T-helper 17 cell (primary cell): Measurements from ENCODE around the gene DNAJC17. TPM values are rescaled to one million over a fixed set of nuclear protein-coding genes. Genes with fewer than 3 reads are reported as not detected.

ENCODE experiments used
- ATAC-seq: fragments of 150-1000 bp; cut with Tn5 transposase; 2 replicates; pipeline ENCODE4 v1.10.0; 2021; ENCODE audit warnings: mild to moderate bottlenecking, moderate library complexity
- DNase-seq, 3 donors: peaks; one replicate each; pipeline versions ENCODE4 v3.0.0 to v3.0.0-alpha.2; 2020 to 2021
- H3K9me3 ChIP-seq: one replicate; pipeline ENCODE4 v1.7.0; 2013; ENCODE audit warnings: low read length, mild to moderate bottlenecking; ENCODE audit not compliant: control insufficient read depth, poor library complexity, severe bottlenecking
- H3K27ac Mint-ChIP-seq: one replicate; pipeline ENCODE4 v1.8.0; 2022; ENCODE audit warnings: mild to moderate bottlenecking, moderate library complexity, mixed read lengths
- H3K27me3 Mint-ChIP-seq: one replicate; pipeline ENCODE4 v1.8.0; 2022; ENCODE audit warnings: mixed read lengths
- H3K36me3 Mint-ChIP-seq: one replicate; pipeline ENCODE4 v1.8.0; 2022; ENCODE audit warnings: low read depth, mixed read lengths
- H3K4me1 Mint-ChIP-seq: one replicate; pipeline ENCODE4 v1.8.0; 2022; ENCODE audit warnings: mild to moderate bottlenecking, mixed read lengths
- H3K4me3 Mint-ChIP-seq: one replicate; pipeline ENCODE4 v1.8.0; 2022; ENCODE audit warnings: mild to moderate bottlenecking, moderate library complexity, mixed read lengths
- total RNA-seq, 4 donors: library from RNA in 2 of 4; stranded (reverse) in 2 of 4; gene quantifications; one replicate each; pipeline ENCODE4 v1.2.3 and lab custom pipeline; 2022 to 2026

DNAJC17 gene
- total RNA-seq, 2 donors from 2014 or later: 24.1 to 27.7 TPM

GRCh38 chr15:40793216-40793989 is 13.9 kb downstream of the DNAJC17 start:
- ATAC-seq: no peak
- H3K27ac Mint-ChIP-seq: no peak overlapping the region
- H3K27me3 Mint-ChIP-seq: no peaks in the 10 kb centered on the region
- no peaks in the 10 kb centered on the region for H3K9me3 ChIP-seq
- H3K36me3 Mint-ChIP-seq: peaks cover 2% of the 10 kb centered on the region
- H3K4me1 Mint-ChIP-seq: peaks cover 30% of the 10 kb centered on the region
- no peak for DNase-seq
- H3K4me3 Mint-ChIP-seq: no peak overlapping the region

DNA sequence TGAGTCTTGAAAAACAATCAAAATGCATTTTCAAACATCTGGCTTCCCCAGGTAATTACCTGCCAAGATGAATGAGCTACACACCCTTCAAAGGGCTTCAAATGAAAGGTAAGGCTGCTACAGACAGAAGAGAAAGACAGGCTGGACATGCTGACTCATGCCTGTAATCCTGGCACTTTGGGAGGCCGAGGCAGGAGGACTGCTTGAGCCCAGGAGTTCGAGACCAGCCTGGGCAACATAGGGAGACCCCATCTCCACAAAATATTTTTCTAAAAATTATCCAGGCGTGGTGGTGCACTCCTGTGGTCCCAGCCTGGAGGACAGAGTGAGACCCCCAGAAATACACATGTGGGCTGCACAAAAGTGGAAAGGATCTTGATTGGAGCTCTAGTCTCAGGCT is 14.9 kb downstream of the DNAJC17 start:
- no peak for DNase-seq
- Mint-ChIP-seq H3K36me3 (no peaks in the 10 kb centered on the region), H3K4me3 (no peak overlapping the region), H3K27ac (no peak overlapping the region), H3K27me3 (no peaks in the 10 kb centered on the region), H3K4me1 (peaks cover 31% of the 10 kb centered on the region)
- ATAC-seq: no peak
- H3K9me3 ChIP-seq: no peaks in the 10 kb centered on the region

DNA sequence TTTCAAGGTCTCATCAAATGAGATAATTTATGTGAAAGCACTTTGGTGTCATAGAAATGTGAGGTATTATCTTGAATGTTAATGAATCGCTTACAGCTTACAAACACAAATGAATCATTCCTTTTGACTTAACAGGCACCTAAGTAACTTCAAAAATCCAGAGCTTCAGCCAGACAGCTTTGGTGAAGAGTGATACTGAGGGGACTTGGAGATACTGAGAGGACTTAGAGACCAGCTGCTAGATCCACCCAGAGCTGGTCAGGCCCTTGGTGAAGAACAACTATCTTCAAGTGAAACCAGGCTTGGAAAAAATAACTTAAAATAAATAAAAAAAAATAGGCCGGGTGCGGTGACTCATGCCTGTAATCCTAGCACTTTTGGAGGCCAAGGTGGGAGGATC is 16.6 kb downstream of the DNAJC17 start:
- no peak for DNase-seq
- H3K27me3 Mint-ChIP-seq: no peaks in the 10 kb centered on the region
- peaks cover 32% of the 10 kb centered on the region for H3K4me1 Mint-ChIP-seq

DNA sequence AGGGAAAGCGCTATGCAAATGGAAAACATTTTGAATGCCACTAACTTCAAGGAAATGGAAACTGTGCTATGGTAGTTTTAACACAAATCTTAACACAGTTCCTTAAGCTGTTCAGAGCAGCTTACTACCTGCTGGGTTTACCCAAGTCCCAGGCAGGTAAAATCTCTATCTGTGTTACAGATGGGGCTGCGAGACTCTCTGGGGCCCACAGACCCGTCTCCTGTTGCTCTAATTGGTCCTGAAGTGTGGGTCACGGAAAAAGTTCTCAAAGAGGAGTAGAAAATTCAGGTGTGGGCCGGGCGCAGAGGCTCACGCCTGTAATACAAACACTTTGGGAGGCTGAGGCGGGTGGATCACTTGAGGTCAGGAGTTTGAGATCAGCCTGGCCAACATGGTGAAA is 17.3 kb downstream of the DNAJC17 start:
- H3K4me1 Mint-ChIP-seq: peaks cover 29% of the 10 kb centered on the region
- no peak for ATAC-seq
- no peaks in the 10 kb centered on the region for H3K36me3 Mint-ChIP-seq
- H3K4me3 Mint-ChIP-seq: no peak overlapping the region
- no peaks in the 10 kb centered on the region for H3K9me3 ChIP-seq
- no peaks in the 10 kb centered on the region for H3K27me3 Mint-ChIP-seq
- no peak for DNase-seq
- H3K27ac Mint-ChIP-seq: peak overlapping the region; percentile 14

More for the DNA sequence above, 16.6 kb downstream of the DNAJC17 start:
- H3K9me3 ChIP-seq: no peaks in the 10 kb centered on the region
- no peak for ATAC-seq
- H3K4me3 Mint-ChIP-seq: no peak overlapping the region
- no peaks in the 10 kb centered on the region for H3K36me3 Mint-ChIP-seq
- H3K27ac Mint-ChIP-seq: no peak overlapping the region

- no peak overlapping the region for H3K4me3 Mint-ChIP-seq
- DNase-seq: no peak
- H3K9me3 ChIP-seq: no peaks in the 10 kb centered on the region
- H3K4me1 Mint-ChIP-seq: peaks cover 29% of the 10 kb centered on the region
- H3K27me3 Mint-ChIP-seq: no peaks in the 10 kb centered on the region
- ATAC-seq: no peak
- no peaks in the 10 kb centered on the region for H3K36me3 Mint-ChIP-seq
- peak overlapping the region; percentile 79 for H3K27ac Mint-ChIP-seq
These were observed 18.2 kb downstream of the DNAJC17 start for GRCh38 chr15:40789119-40789518.

DNA sequence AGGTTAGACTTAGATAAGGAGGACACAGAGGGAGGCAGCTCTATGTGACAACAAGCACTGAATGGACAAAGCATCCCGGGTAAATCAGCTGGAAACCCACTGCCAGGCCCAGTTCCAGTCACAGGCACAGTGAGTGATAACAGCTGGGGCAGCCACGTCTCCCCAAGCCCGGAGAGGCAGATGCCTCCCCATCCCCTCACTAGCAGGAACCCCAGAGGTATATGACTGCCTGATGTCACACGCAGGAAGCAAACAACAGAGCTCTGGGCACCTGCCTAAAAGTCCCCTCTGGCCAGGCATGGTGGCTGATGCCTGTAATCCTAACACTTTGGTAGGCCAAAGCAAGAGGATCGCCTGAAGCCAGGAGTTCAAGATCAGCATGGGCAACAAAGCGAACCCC is 19.3 kb downstream of the DNAJC17 start:
- no peak for DNase-seq
- H3K4me3 Mint-ChIP-seq: no peak overlapping the region
- H3K4me1 Mint-ChIP-seq: peaks cover 24% of the 10 kb centered on the region
- H3K27me3 Mint-ChIP-seq: no peaks in the 10 kb centered on the region
- ATAC-seq: no peak
- H3K36me3 Mint-ChIP-seq: no peaks in the 10 kb centered on the region
- H3K9me3 ChIP-seq: no peaks in the 10 kb centered on the region
- H3K27ac Mint-ChIP-seq: peak overlapping the region; percentile 56

DNA sequence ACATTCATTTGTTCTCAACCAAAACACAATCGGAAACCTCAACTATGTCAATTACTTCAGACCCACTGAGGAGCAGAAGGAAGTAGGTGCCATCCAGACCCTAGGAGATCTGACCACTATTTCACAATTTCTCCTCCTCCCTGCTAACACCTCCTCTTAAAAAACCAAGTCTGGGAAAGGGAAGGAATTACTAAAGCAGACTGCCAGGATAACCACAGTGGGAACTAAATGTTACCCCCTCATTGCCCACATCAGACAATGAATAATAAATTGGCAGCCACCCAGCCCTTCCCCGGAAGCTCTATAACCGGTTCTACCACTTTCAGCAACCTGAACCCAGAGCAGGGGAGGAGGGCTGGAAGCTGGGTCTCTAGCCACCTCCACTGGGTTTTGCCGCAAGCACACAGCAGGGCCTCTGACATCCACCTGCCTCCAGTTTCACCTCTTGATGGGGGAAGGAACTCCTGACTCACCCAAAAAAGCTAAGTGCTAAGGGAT is 19.9 kb downstream of the DNAJC17 start:
- Mint-ChIP-seq H3K36me3 (no peaks in the 10 kb centered on the region), H3K4me1 (peaks cover 29% of the 10 kb centered on the region), H3K4me3 (peak overlapping the region; percentile 19), H3K27me3 (no peaks in the 10 kb centered on the region), H3K27ac (peak overlapping the region; percentile 56)
- no peak for DNase-seq
- peak; percentile 72 for ATAC-seq
- no peaks in the 10 kb centered on the region for H3K9me3 ChIP-seq

DNA sequence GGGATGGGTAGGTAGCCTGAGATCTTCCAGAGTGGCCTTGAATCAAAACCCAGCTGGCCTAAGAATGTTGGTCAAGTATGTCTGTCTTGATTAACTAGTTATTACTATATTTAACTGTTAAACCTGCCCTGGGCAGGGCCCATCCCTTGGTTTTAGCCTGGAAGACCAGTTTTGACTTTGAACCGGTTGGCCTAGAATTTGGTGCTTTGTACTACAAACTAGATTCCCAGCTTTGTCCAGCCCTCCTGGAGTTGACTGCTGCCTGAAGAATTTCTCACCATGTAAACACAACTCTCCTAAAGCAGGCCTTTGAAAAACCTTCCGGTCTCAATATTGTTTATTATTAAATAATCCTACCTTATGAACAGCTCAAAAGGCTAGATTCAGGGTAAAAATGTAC is 21.5 kb downstream of the DNAJC17 start:
- no peak for ATAC-seq
- H3K9me3 ChIP-seq: no peaks in the 10 kb centered on the region
- Mint-ChIP-seq H3K4me1 (peaks cover 29% of the 10 kb centered on the region), H3K4me3 (no peak overlapping the region), H3K27ac (no peak overlapping the region), H3K36me3 (no peaks in the 10 kb centered on the region), H3K27me3 (no peaks in the 10 kb centered on the region)
- no peak for DNase-seq

DNA sequence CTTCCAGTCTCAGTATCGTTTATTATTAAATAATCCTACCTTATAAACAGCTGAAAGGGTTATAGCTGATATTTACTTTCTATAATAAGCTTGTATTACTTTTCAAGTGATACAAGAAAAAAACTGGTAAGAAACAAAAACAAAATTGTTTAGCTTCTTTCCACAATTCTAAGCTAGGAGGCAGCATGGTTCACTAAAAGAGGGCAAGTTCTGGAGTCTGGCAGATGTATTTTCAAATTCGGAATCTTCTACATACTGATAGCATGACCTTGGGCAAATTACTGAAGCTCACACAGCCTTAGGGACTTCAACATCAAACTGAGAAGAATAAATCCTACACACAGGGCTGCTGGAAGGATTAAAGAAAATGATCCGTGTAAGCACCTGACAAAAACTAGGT is 22.1 kb downstream of the DNAJC17 start:
- H3K27me3 Mint-ChIP-seq: no peaks in the 10 kb centered on the region
- no peak overlapping the region for H3K27ac Mint-ChIP-seq
- no peaks in the 10 kb centered on the region for H3K9me3 ChIP-seq
- no peak overlapping the region for H3K4me3 Mint-ChIP-seq
- no peak for ATAC-seq
- no peak for DNase-seq
- peaks cover 29% of the 10 kb centered on the region for H3K4me1 Mint-ChIP-seq
- H3K36me3 Mint-ChIP-seq: no peaks in the 10 kb centered on the region

DNA sequence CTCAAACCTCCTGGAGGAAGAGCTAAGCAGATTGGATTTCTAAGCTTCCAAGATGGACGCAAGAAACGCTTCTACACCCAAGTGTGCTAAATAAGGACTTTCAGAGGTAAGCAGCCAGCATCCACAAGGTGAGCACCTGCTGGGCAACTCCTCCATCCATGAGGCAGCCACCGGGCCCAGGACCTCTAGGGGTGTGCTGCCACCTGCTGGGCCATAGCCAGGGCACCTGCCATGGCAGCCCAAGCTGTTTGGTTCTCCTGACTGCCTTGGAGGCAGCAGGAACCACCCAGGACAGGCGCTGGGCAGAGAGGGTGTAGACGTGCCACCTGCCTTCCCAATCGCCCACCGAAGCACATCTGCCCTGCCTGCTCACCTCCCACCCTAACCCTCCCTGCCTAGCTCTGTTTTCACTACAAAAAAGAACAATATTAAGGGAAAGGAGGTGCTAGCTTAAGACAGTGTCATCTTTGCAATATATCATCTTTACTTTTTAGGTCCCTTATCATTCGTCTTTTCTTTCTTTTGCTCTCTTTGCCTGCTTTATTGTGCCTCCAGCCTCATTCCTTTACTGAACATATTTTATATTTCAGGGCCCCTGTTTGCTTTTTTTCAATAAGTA is 24.6 kb downstream of the DNAJC17 start:
- ATAC-seq (peak; percentile 92), DNase-seq (peak; percentile 64 to 80 (median 68))
- Mint-ChIP-seq H3K27ac (no peak overlapping the region), H3K27me3 (no peaks in the 10 kb centered on the region), H3K36me3 (peaks cover 5% of the 10 kb centered on the region), H3K4me3 (no peak overlapping the region), H3K4me1 (peaks cover 19% of the 10 kb centered on the region)
- no peaks in the 10 kb centered on the region for H3K9me3 ChIP-seq

- Mint-ChIP-seq H3K27ac (no peak overlapping the region), H3K27me3 (no peaks in the 10 kb centered on the region), H3K36me3 (peaks cover 9% of the 10 kb centered on the region), H3K4me3 (no peak overlapping the region), H3K4me1 (peaks cover 6% of the 10 kb centered on the region)
- H3K9me3 ChIP-seq: no peaks in the 10 kb centered on the region
- no peak for DNase-seq
- ATAC-seq: peak; percentile 59
These were observed 30.6 kb downstream of the DNAJC17 start for GRCh38 chr15:40776537-40777141.

GRCh38 chr15:40775740-40776536 is 31.3 kb downstream of the DNAJC17 start:
- no peak for DNase-seq
- Mint-ChIP-seq H3K36me3 (peaks cover 9% of the 10 kb centered on the region), H3K27ac (no peak overlapping the region), H3K4me3 (no peak overlapping the region), H3K27me3 (no peaks in the 10 kb centered on the region), H3K4me1 (peaks cover 6% of the 10 kb centered on the region)
- H3K9me3 ChIP-seq: no peaks in the 10 kb centered on the region
- ATAC-seq: no peak

DNA sequence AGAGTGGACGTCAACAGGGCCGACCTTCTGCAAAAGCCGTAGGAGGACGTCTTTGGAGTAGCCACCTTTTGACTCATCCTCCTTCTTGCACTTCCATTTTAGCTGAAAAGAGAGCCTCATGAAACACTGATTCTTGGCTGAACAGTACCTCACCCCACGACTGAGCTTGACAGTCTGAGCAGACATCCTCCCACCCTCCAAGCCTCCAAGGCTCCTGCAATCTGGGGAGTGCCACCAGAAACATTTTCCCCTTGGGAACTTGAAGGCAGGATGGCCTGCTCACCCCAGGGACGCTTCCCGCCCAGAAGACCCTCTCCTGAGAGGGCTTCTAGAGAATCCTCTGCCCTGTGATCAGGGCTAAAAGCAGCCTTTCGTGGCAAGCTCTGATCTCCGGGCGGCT is 32.3 kb downstream of the DNAJC17 start:
- no peaks in the 10 kb centered on the region for H3K9me3 ChIP-seq
- Mint-ChIP-seq H3K4me1 (peaks cover 8% of the 10 kb centered on the region), H3K36me3 (peaks cover 9% of the 10 kb centered on the region), H3K4me3 (no peak overlapping the region), H3K27ac (peak overlapping the region; percentile 82), H3K27me3 (no peaks in the 10 kb centered on the region)
- ATAC-seq: no peak
- DNase-seq: no peak
